Measurements from ENCODE around the gene LPCAT1. TPM values are rescaled to one million over a fixed set of nuclear protein-coding genes. Genes with fewer than 3 reads are reported as not detected.
A peak's percentile ranks its signal among the peaks of the same experiment; 100 is the strongest.

LPCAT1 gene
- total RNA-seq, 1 experiment from 2014 or later: 59.8 TPM

DNA sequence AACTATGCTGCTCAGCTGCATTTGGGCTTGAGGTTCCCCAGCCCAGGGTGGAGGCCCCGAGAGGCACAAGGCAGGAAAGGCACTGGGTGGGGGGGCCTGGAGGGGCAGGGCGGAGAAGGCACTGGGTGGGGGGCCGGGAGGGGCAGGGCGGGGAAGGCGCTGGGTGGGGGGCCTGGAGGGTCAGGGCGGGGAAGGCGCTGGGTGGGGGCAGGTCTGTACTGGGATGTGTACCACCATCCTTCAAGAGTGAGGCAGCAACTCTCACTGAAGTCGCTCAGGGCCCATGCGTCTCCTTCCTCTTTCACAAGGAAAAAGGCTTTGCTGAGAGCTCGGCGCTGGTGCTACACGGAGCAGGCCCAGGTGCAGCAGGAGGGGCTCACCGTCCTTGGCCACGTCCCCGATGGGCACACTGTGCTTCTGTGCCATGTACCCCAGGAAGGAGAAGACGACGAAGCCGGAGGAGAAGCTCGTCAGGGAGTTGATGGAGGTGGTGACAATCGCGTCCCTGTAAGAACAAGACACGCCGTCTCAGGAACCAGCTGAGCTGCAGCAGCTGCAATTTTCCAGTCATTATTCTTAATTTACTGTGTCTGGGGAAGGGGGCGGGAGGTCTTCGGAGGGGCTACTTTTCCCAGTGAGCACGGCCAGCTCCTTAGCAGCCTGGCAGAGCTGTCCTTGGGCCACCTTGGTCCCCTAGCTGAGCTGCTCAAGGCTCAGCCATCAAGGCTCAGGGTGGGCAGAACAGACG lies 109.3 kb downstream of the LPCAT1 start:
- H3K4me3 ChIP-seq (ENCODE audit: low read depth in 2 of 2, low read length in 2 of 2): no peak overlapping the region
- CTCF ChIA-PET: interaction anchor here (0.6 to 1.2 kb wide), 3 partner anchors 34 to 251 kb away, joined by 3 to 4 read pairs (median 3); no protein-coding TSS in a partner anchor
- no peak overlapping the region for H3K27ac ChIP-seq (ENCODE audit: low read length)
- POLR2A ChIA-PET: no interaction called here
- no peaks in the 10 kb centered on the region for H3K27me3 ChIP-seq (ENCODE audit: control insufficient read depth, insufficient read depth, low read length)
- no peaks in the 10 kb centered on the region for H3K36me3 ChIP-seq (ENCODE audit: control insufficient read depth, insufficient read depth, low read length)
- no peaks in the 10 kb centered on the region for H3K9me3 ChIP-seq (ENCODE audit: control insufficient read depth, insufficient read depth, low read depth, low read length)
- H3K4me1 ChIP-seq (ENCODE audit: control insufficient read depth, insufficient read depth, low read length): no peaks in the 10 kb centered on the region
- in situ Hi-C loops (cut with HindIII; ENCODE audit: low pct_unique_long_range_greater_than_20kb, low sequenced_read_pairs): no loop called here
- TF ChIP-seq, protein P1, sequence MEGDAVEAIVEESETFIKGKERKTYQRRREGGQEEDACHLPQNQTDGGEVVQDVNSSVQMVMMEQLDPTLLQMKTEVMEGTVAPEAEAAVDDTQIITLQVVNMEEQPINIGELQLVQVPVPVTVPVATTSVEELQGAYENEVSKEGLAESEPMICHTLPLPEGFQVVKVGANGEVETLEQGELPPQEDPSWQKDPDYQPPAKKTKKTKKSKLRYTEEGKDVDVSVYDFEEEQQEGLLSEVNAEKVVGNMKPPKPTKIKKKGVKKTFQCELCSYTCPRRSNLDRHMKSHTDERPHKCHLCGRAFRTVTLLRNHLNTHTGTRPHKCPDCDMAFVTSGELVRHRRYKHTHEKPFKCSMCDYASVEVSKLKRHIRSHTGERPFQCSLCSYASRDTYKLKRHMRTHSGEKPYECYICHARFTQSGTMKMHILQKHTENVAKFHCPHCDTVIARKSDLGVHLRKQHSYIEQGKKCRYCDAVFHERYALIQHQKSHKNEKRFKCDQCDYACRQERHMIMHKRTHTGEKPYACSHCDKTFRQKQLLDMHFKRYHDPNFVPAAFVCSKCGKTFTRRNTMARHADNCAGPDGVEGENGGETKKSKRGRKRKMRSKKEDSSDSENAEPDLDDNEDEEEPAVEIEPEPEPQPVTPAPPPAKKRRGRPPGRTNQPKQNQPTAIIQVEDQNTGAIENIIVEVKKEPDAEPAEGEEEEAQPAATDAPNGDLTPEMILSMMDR (IDR thresholded peaks at IDR 0.05): no peak
- TF ChIP-seq POLR2AphosphoS5 (IDR thresholded peaks at IDR 0.05; ENCODE audit: low read depth, low read length) (no peak), TCF7L2 (IDR thresholded peaks at IDR 0.05; ENCODE audit: low read depth, low read length) (no peak), SIN3A (IDR thresholded peaks at IDR 0.05; ENCODE audit: borderline replicate concordance, insufficient read depth, low read depth, low read length) (no peak)
- TF ChIP-seq, protein P2, sequence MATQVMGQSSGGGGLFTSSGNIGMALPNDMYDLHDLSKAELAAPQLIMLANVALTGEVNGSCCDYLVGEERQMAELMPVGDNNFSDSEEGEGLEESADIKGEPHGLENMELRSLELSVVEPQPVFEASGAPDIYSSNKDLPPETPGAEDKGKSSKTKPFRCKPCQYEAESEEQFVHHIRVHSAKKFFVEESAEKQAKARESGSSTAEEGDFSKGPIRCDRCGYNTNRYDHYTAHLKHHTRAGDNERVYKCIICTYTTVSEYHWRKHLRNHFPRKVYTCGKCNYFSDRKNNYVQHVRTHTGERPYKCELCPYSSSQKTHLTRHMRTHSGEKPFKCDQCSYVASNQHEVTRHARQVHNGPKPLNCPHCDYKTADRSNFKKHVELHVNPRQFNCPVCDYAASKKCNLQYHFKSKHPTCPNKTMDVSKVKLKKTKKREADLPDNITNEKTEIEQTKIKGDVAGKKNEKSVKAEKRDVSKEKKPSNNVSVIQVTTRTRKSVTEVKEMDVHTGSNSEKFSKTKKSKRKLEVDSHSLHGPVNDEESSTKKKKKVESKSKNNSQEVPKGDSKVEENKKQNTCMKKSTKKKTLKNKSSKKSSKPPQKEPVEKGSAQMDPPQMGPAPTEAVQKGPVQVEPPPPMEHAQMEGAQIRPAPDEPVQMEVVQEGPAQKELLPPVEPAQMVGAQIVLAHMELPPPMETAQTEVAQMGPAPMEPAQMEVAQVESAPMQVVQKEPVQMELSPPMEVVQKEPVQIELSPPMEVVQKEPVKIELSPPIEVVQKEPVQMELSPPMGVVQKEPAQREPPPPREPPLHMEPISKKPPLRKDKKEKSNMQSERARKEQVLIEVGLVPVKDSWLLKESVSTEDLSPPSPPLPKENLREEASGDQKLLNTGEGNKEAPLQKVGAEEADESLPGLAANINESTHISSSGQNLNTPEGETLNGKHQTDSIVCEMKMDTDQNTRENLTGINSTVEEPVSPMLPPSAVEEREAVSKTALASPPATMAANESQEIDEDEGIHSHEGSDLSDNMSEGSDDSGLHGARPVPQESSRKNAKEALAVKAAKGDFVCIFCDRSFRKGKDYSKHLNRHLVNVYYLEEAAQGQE (IDR thresholded peaks at IDR 0.05; ENCODE audit: insufficient read depth in 1 of 2, low read depth in 2 of 2, low read length in 1 of 2): no peak
- no TSS peak for BruUV-seq (replicated peaks)
- ATAC-seq (peak; percentile 76), DNase-seq (ENCODE audit: low read depth, low spot score) (no peak)
- intact Hi-C loops (cut with micrococcal nuclease; ENCODE audit: unreplicated experiment): no loop called here

DNA sequence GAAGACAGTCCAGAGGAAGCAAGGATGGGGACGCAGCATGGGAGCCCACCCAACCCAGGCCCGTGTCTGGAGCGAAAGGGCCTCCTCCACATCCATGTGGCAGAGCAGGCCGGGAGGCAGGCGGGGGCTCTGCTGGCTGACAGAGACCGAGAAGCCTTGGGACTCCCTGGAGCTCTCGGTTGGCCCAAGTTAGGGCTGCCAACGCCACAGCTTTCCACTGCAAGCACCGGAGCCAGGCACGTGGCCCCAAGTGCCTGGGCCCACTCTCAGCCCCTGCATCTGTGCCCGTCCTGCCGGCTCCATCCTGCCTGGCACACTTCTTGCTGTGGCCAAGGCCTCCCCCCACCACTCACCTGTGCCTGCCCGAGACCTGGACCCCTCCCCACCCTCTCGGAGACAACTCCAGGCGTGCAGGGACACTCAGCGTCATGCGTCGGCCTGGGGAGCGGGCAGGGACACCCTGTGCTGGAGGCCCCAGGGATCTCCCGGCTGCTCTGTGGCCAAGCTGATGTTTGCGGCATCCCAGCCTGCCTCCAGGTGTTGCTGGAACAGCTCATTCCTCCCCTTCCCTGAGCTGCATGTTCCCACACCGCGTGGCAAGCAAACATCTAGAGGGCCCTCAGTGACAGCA lies 110.0 kb downstream of the LPCAT1 start:
- CTCF ChIA-PET: no interaction called here
- intact Hi-C loops (cut with micrococcal nuclease; ENCODE audit: unreplicated experiment): no loop called here
- TF ChIP-seq SIN3A (IDR thresholded peaks at IDR 0.05; ENCODE audit: borderline replicate concordance, insufficient read depth, low read depth, low read length) (no peak), TCF7L2 (IDR thresholded peaks at IDR 0.05; ENCODE audit: low read depth, low read length) (no peak), POLR2AphosphoS5 (IDR thresholded peaks at IDR 0.05; ENCODE audit: low read depth, low read length) (no peak)
- TF ChIP-seq, protein P2 (IDR thresholded peaks at IDR 0.05; ENCODE audit: insufficient read depth in 1 of 2, low read depth in 2 of 2, low read length in 1 of 2): no peak
- TF ChIP-seq, protein P1 (IDR thresholded peaks at IDR 0.05): no peak
- BruUV-seq (replicated peaks): no TSS peak
- H3K27ac ChIP-seq (ENCODE audit: low read length): no peak overlapping the region
- H3K4me1 ChIP-seq (ENCODE audit: control insufficient read depth, insufficient read depth, low read length): no peaks in the 10 kb centered on the region
- in situ Hi-C loops (cut with HindIII; ENCODE audit: low pct_unique_long_range_greater_than_20kb, low sequenced_read_pairs): no loop called here
- ATAC-seq: peak; percentile 13
- POLR2A ChIA-PET: no interaction called here
- no peaks in the 10 kb centered on the region for H3K36me3 ChIP-seq (ENCODE audit: control insufficient read depth, insufficient read depth, low read length)
- H3K4me3 ChIP-seq (ENCODE audit: low read depth in 2 of 2, low read length in 2 of 2): no peak overlapping the region
- no peaks in the 10 kb centered on the region for H3K27me3 ChIP-seq (ENCODE audit: control insufficient read depth, insufficient read depth, low read length)
- H3K9me3 ChIP-seq (ENCODE audit: control insufficient read depth, insufficient read depth, low read depth, low read length): no peaks in the 10 kb centered on the region
- DNase-seq (ENCODE audit: low read depth, low spot score): no peak

Measured in Panc1 (cell line).